Measurements from ENCODE around the gene UPB1.

DNA sequence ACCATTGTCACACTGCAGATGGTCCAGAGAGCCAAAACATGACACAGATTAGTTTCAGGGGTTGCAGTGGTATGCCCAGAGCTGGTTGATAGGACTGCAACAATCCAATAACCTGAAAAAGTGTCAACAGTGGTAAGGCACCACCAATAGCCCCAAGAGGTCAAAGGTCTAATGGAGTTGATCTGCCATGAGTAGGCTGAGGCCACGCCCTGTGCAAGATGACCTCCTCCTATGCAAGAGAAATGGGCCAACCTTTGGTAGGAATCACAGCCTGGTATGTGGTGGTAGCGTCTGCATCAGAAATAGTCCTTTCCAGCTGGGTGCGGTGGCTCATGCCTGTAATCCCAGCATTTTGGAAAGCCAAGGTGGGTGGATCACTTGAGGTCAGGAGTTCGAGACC, 40.2 kb downstream of the UPB1 start:
- TF ChIP-seq, protein P1, sequence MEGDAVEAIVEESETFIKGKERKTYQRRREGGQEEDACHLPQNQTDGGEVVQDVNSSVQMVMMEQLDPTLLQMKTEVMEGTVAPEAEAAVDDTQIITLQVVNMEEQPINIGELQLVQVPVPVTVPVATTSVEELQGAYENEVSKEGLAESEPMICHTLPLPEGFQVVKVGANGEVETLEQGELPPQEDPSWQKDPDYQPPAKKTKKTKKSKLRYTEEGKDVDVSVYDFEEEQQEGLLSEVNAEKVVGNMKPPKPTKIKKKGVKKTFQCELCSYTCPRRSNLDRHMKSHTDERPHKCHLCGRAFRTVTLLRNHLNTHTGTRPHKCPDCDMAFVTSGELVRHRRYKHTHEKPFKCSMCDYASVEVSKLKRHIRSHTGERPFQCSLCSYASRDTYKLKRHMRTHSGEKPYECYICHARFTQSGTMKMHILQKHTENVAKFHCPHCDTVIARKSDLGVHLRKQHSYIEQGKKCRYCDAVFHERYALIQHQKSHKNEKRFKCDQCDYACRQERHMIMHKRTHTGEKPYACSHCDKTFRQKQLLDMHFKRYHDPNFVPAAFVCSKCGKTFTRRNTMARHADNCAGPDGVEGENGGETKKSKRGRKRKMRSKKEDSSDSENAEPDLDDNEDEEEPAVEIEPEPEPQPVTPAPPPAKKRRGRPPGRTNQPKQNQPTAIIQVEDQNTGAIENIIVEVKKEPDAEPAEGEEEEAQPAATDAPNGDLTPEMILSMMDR (IDR thresholded peaks at IDR 0.05) = no peak
- TF ChIP-seq POLR2AphosphoS5 (IDR thresholded peaks at IDR 0.05) = no peak

All from suprapubic skin (tissue), 3 donors.